SK-N-SH treated with all-trans-retinoic acid at 6 μM for 48 hours (cell line): ENCODE results near the gene VWF.

Experiments
- ARNTL ChIP-seq: fragments of 450-650 bp; formaldehyde crosslinking; IDR thresholded peaks from 2 replicates; pipeline ENCODE4 v1.5.0; 2020; ENCODE audit warnings: low read depth, mild to moderate bottlenecking, moderate library complexity, borderline replicate concordance
- TCF4 ChIP-seq: fragments of 250-450 bp; sonication (Bioruptor Pico); IDR thresholded peaks from 2 replicates; pipeline ENCODE4 v1.8.0; 2021; ENCODE audit warnings: mild to moderate bottlenecking, moderate library complexity, borderline replicate concordance
- TOX ChIP-seq: fragments of 250-450 bp; sonication (Bioruptor Pico); IDR thresholded peaks from 2 replicates; pipeline ENCODE4 v1.8.0; 2021; ENCODE audit warnings: mild to moderate bottlenecking, moderate library complexity, borderline replicate concordance
- ZFP3 ChIP-seq: fragments of 250-450 bp; sonication (Bioruptor Pico); IDR thresholded peaks from 2 replicates; pipeline ENCODE4 v1.5.0; 2020; ENCODE audit warnings: mild to moderate bottlenecking, moderate library complexity
- ZNF70 ChIP-seq: fragments of 450-650 bp; formaldehyde crosslinking; IDR thresholded peaks from 2 replicates; pipeline ENCODE4 v1.5.0; 2020; ENCODE audit warnings: mild to moderate bottlenecking, moderate library complexity
- ZNF8 ChIP-seq: fragments of 450-650 bp; formaldehyde crosslinking; IDR thresholded peaks from 2 replicates; pipeline ENCODE4 v1.5.0; 2020; ENCODE audit warnings: mild to moderate bottlenecking, moderate library complexity
- TF ChIP-seq, protein P1 (sequence below): fragments of 250-450 bp; sonication (Bioruptor Pico); IDR thresholded peaks from 2 replicates; pipeline ENCODE4 v1.8.0; 2020; ENCODE audit warnings: mild to moderate bottlenecking, moderate library complexity, borderline replicate concordance
- TF ChIP-seq, protein P2 (sequence below): fragments of 250-450 bp; sonication (Bioruptor Pico); IDR thresholded peaks from 2 replicates; pipeline ENCODE4 v1.5.1; 2021; ENCODE audit warnings: mild to moderate bottlenecking, moderate library complexity

DNA sequence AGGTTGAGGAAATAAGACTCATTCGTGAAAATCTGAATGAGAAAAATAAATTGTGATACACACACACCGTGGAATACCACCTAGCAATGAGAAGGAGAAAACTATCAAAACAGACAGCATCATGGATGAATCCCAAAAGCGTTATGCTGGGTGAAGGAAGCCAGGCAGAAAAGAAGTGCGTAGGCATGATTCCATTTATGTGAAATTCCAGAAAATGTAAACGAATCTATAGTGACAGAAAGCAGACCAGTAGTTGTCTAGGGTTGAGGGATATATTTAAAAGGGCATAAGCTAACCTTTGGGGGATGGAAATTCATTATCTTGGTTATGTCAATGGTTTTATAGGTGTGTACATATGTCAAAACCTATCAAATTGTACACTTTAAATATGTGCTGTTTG lies 136.9 kb downstream of the VWF start:
- TF ChIP-seq TCF4 (CRISPR knock-in tag) (no peak), ZFP3 (CRISPR knock-in tag) (no peak), ZNF70 (CRISPR knock-in tag) (no peak), ZNF8 (CRISPR knock-in tag) (no peak), TOX (CRISPR knock-in tag) (no peak), ARNTL (CRISPR knock-in tag) (no peak)
- TF ChIP-seq, protein P1, sequence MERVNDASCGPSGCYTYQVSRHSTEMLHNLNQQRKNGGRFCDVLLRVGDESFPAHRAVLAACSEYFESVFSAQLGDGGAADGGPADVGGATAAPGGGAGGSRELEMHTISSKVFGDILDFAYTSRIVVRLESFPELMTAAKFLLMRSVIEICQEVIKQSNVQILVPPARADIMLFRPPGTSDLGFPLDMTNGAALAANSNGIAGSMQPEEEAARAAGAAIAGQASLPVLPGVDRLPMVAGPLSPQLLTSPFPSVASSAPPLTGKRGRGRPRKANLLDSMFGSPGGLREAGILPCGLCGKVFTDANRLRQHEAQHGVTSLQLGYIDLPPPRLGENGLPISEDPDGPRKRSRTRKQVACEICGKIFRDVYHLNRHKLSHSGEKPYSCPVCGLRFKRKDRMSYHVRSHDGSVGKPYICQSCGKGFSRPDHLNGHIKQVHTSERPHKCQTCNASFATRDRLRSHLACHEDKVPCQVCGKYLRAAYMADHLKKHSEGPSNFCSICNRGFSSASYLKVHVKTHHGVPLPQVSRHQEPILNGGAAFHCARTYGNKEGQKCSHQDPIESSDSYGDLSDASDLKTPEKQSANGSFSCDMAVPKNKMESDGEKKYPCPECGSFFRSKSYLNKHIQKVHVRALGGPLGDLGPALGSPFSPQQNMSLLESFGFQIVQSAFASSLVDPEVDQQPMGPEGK: no peak
- TF ChIP-seq, protein P2, sequence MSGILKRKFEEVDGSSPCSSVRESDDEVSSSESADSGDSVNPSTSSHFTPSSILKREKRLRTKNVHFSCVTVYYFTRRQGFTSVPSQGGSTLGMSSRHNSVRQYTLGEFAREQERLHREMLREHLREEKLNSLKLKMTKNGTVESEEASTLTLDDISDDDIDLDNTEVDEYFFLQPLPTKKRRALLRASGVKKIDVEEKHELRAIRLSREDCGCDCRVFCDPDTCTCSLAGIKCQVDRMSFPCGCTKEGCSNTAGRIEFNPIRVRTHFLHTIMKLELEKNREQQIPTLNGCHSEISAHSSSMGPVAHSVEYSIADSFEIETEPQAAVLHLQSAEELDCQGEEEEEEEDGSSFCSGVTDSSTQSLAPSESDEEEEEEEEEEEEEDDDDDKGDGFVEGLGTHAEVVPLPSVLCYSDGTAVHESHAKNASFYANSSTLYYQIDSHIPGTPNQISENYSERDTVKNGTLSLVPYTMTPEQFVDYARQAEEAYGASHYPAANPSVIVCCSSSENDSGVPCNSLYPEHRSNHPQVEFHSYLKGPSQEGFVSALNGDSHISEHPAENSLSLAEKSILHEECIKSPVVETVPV (CRISPR knock-in tag): no peak
